H9 (cell line): ENCODE results near the gene DVL3. TPM values are rescaled to one million over a fixed set of nuclear protein-coding genes. Genes with fewer than 3 reads are reported as not detected.
"Not testable (repeated sequence)": the region's sequence is repeated elsewhere in the genome, so short reads cannot be mapped to it uniquely, and the experiment has no call there.

ENCODE experiments used
- DNase-seq: peaks from one replicate; pipeline ENCODE4 v3.0.0-alpha.2; 2017
- H2AFZ ChIP-seq: one replicate; pipeline ENCODE4 v1.6.1; 2013; ENCODE audit warnings: mild to moderate bottlenecking, low read length, control low read depth, moderate library complexity
- H2AK5ac ChIP-seq: 2 replicates; pipeline ENCODE4 v1.6.1; 2013; ENCODE audit warnings: low read length, control low read depth, mixed read lengths; ENCODE audit not compliant: insufficient read length
- H2BK120ac ChIP-seq: one replicate; pipeline ENCODE4 v1.6.1; 2013; ENCODE audit warnings: low read depth, mild to moderate bottlenecking, low read length, control low read depth, inconsistent platforms; ENCODE audit not compliant: poor library complexity, severe bottlenecking
- H2BK12ac ChIP-seq: 2 replicates; pipeline ENCODE4 v1.6.1; 2013; ENCODE audit warnings: low read length, control low read depth, mixed read lengths, low read depth; ENCODE audit not compliant: insufficient read length
- H2BK15ac ChIP-seq: 2 replicates; pipeline ENCODE4 v1.6.1; 2013; ENCODE audit warnings: low read depth, low read length, control low read depth
- H2BK20ac ChIP-seq: one replicate; pipeline ENCODE4 v1.6.1; 2013; ENCODE audit warnings: low read depth, mild to moderate bottlenecking, low read length, control low read depth, inconsistent platforms; ENCODE audit not compliant: poor library complexity, severe bottlenecking
- H2BK5ac ChIP-seq: 2 replicates; pipeline ENCODE4 v1.6.1; 2013; ENCODE audit warnings: low read length, control low read depth, mixed read lengths; ENCODE audit not compliant: insufficient read length
- H3K14ac ChIP-seq: 2 replicates; pipeline ENCODE4 v1.6.1; 2013; ENCODE audit warnings: low read length, control low read depth; ENCODE audit not compliant: insufficient read depth
- H3K18ac ChIP-seq: 2 replicates; pipeline ENCODE4 v1.6.1; 2013; ENCODE audit warnings: low read depth, mild to moderate bottlenecking, mixed read lengths, low read length, control low read depth; ENCODE audit not compliant: insufficient read length
- H3K23ac ChIP-seq: 2 replicates; pipeline ENCODE4 v1.6.1; 2013; ENCODE audit warnings: low read length, control low read depth, mixed read lengths, low read depth; ENCODE audit not compliant: insufficient read length
- H3K23me2 ChIP-seq: 2 replicates; pipeline ENCODE4 v1.6.1; 2013; ENCODE audit warnings: low read depth, mild to moderate bottlenecking, mixed read lengths, low read length, control low read depth; ENCODE audit not compliant: insufficient read length, poor library complexity, severe bottlenecking
- H3K27ac ChIP-seq: 2 replicates; pipeline ENCODE4 v1.5.1; 2013; ENCODE audit warnings: low read length, control low read depth, mixed read lengths, low read depth; ENCODE audit not compliant: insufficient read length
- H3K27me3 ChIP-seq: 2 replicates; pipeline ENCODE4 v1.6.1; 2013; ENCODE audit warnings: low read length, control low read depth, inconsistent platforms; ENCODE audit not compliant: insufficient read depth
- H3K4ac ChIP-seq: 2 replicates; pipeline ENCODE4 v1.6.1; 2013; ENCODE audit warnings: low read depth, mild to moderate bottlenecking, control low read depth, inconsistent platforms, low read length, moderate library complexity
- H3K4me1 ChIP-seq: 2 replicates; pipeline ENCODE4 v1.6.1; 2013; ENCODE audit warnings: low read length, control low read depth, inconsistent platforms; ENCODE audit not compliant: insufficient read depth
- H3K4me2 ChIP-seq: 2 replicates; pipeline ENCODE4 v1.6.1; 2013; ENCODE audit warnings: low read length, control low read depth, mixed read lengths; ENCODE audit not compliant: insufficient read length, insufficient read depth
- H3K56ac ChIP-seq: 2 replicates; pipeline ENCODE4 v1.6.1; 2013; ENCODE audit warnings: low read depth, mild to moderate bottlenecking, mixed read lengths, low read length, control low read depth; ENCODE audit not compliant: insufficient read length
- H3K79me1 ChIP-seq: 2 replicates; pipeline ENCODE4 v1.6.1; 2013; ENCODE audit warnings: low read depth, mild to moderate bottlenecking, moderate library complexity, low read length, control low read depth, inconsistent platforms; ENCODE audit not compliant: insufficient read depth, poor library complexity, severe bottlenecking
- H3K79me2 ChIP-seq: 2 replicates; pipeline ENCODE4 v1.6.1; 2013; ENCODE audit warnings: low read length, control low read depth, inconsistent platforms; ENCODE audit not compliant: insufficient read depth
- H3K9ac ChIP-seq: 2 replicates; pipeline ENCODE4 v1.6.1; 2013; ENCODE audit warnings: low read length, control low read depth, mixed read lengths; ENCODE audit not compliant: insufficient read length; ENCODE audit errors: extremely low read depth
- H3K9me3 ChIP-seq: one replicate; pipeline ENCODE4 v1.6.1; 2013; ENCODE audit warnings: low read depth, low read length, inconsistent platforms; ENCODE audit not compliant: control insufficient read depth
- H3T11ph ChIP-seq: one replicate; pipeline ENCODE4 v1.6.1; 2013; ENCODE audit warnings: mild to moderate bottlenecking, low read length, control low read depth, inconsistent platforms
- H4K20me1 ChIP-seq: one replicate; pipeline ENCODE4 v1.6.1; 2013; ENCODE audit not compliant: control insufficient read depth, insufficient read length, insufficient read depth
- H4K5ac ChIP-seq: 2 replicates; pipeline ENCODE4 v1.6.1; 2013; ENCODE audit warnings: low read depth, mild to moderate bottlenecking, mixed read lengths, low read length, control low read depth; ENCODE audit not compliant: insufficient read length
- H4K8ac ChIP-seq: replicated peaks from 2 replicates; pipeline ENCODE4 v1.6.1; 2013; ENCODE audit warnings: low read length, control low read depth, mixed read lengths, low read depth; ENCODE audit not compliant: insufficient read length
- H4K91ac ChIP-seq: 2 replicates; pipeline ENCODE4 v1.6.1; 2013; ENCODE audit warnings: low read depth, mild to moderate bottlenecking, moderate library complexity, mixed read lengths, low read length, control low read depth; ENCODE audit not compliant: insufficient read length
- H3K27ac Mint-ChIP-seq, 3 experiments: 2 replicates in 2 of 3; 3 replicates in 1 of 3; pipeline ENCODE4 v1.8.0; 2020 to 2021; ENCODE audit warnings: mixed read lengths in 3 of 3, mild to moderate bottlenecking in 1 of 3, moderate library complexity in 1 of 3
- H3K27me3 Mint-ChIP-seq: 2 replicates; pipeline ENCODE4 v1.8.0; 2021; ENCODE audit warnings: low read depth, mild to moderate bottlenecking, moderate library complexity, mixed read lengths
- H3K36me3 Mint-ChIP-seq, 3 experiments: 2 replicates in 2 of 3; 3 replicates in 1 of 3; pipeline ENCODE4 v1.8.0; 2020 to 2021; ENCODE audit warnings: low read depth in 3 of 3, mixed read lengths in 3 of 3; ENCODE audit not compliant: insufficient read depth in 1 of 3
- H3K4me1 Mint-ChIP-seq, 2 experiments: 2 replicates each; pipeline ENCODE4 v1.8.0; 2020; ENCODE audit warnings: mixed read lengths in 2 of 2
- H3K4me3 Mint-ChIP-seq, 2 experiments: 2 replicates in 1 of 2; 3 replicates in 1 of 2; pipeline ENCODE4 v1.8.0; 2020 to 2021; ENCODE audit warnings: mild to moderate bottlenecking in 2 of 2, mixed read lengths in 2 of 2, moderate library complexity in 1 of 2
- H3K9me3 Mint-ChIP-seq, 2 experiments: 2 replicates in 1 of 2; 3 replicates in 1 of 2; pipeline ENCODE4 v1.8.0; 2020; ENCODE audit warnings: mild to moderate bottlenecking in 2 of 2, mixed read lengths in 2 of 2, moderate library complexity in 1 of 2
- CTCF ChIP-seq: fragments of 200-600 bp; sonication (generic); conservative IDR thresholded peaks from 3 replicates; pipeline ENCODE4 v1.8.0; 2021; ENCODE audit warnings: antibody characterized with exemption, mild to moderate bottlenecking
- WGBS: extraction: QIAGEN DNeasy Blood & Tissue Kit; methylation state at CpG from one replicate; pipeline ENCODE4 v1.1.7; 2013; ENCODE audit warnings: missing lambda C conversion rate, low lambda C conversion rate, mixed read lengths; ENCODE audit not compliant: insufficient read length; ENCODE audit errors: extremely low coverage; 5-methylcytosine and 5-hydroxymethylcytosine counted together
- total RNA-seq: library from RNA; stranded (reverse); gene quantifications from 2 replicates; pipeline ENCODE4 v1.2.1, GENCODE V29; 2021

DVL3 gene
- total RNA-seq, 1 experiment from 2014 or later = 64.7 TPM

DNA sequence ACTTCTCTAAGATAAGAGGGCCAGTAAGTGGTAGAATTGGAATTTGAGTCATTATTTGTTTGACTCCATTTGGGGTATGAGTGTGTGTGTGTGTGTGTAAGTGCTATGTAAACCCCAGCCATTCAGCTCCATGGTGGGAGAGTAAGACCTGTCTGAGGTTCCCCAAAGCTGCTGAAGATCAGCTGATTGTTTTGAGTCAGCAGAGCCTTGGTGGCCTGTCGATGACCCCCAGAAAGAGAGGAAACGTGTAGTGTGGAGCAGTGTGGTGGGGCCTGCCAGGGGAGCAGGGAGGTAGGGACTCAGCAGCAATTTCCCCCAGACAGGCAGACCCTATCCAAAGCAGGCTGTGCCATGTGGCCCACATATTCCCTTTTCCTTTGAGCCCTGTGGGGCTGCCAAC, 5.3 kb downstream of the DVL3 start:
- Histone ChIP-seq H3T11ph (no peak overlapping the region), H4K5ac (no peak overlapping the region), H4K8ac (no peak overlapping the region), H3K18ac (no peak overlapping the region), H2AFZ (no peak overlapping the region), H3K27ac (no peak overlapping the region), H3K23me2 (peaks cover 6% of the 10 kb centered on the region), H2BK12ac (no peak overlapping the region), H4K20me1 (no peaks in the 10 kb centered on the region), H3K56ac (no peak overlapping the region), H4K91ac (no peak overlapping the region), H3K79me1 (peaks cover 3% of the 10 kb centered on the region), H3K79me2 (peaks cover 23% of the 10 kb centered on the region; the same call in 1 of the 2 replicates), H2AK5ac (no peak overlapping the region), H3K9me3 (no peaks in the 10 kb centered on the region), H3K4me2 (no peak overlapping the region), H3K9ac (no peak overlapping the region), H3K4me1 (no peaks in the 10 kb centered on the region; the same call in 1 of the 2 replicates), H2BK120ac (no peak overlapping the region), H2BK15ac (no peak overlapping the region), H3K14ac (no peak overlapping the region), H2BK5ac (no peak overlapping the region), H3K27me3 (no peaks in the 10 kb centered on the region), H3K4ac (no peak overlapping the region), H2BK20ac (no peak overlapping the region), H3K23ac (no peak overlapping the region)
- no CpG with 5 or more reads among the region's 2 CpGs for WGBS
- H3K27me3 Mint-ChIP-seq = no peaks in the 10 kb centered on the region
- no peaks in the 10 kb centered on the region for H3K9me3 Mint-ChIP-seq
- H3K27ac Mint-ChIP-seq = no peak overlapping the region; a peak in 1 of 7 replicates
- peaks cover 19 to 40% (median 33%) of the 10 kb centered on the region in 3 experiments; a peak in 6 of 7 replicates for H3K36me3 Mint-ChIP-seq
- TF ChIP-seq CTCF = no peak
- H3K4me3 Mint-ChIP-seq = no peak overlapping the region
- no peak for DNase-seq
- H3K4me1 Mint-ChIP-seq = peaks cover 9 to 14% of the 10 kb centered on the region in 2 experiments

GRCh38 chr3:184162571-184163070, 7.4 kb downstream of the DVL3 start:
- not testable (repeated sequence) for H3K56ac ChIP-seq, H3K27ac ChIP-seq, H3K4me1 ChIP-seq, H2BK15ac ChIP-seq, H3T11ph ChIP-seq, H2BK5ac ChIP-seq, H2AK5ac ChIP-seq, H4K8ac ChIP-seq, H2BK120ac ChIP-seq, H2BK20ac ChIP-seq, H3K27me3 ChIP-seq, H2BK12ac ChIP-seq, DNase-seq, H3K4ac ChIP-seq, H3K18ac ChIP-seq, H3K4me3 Mint-ChIP-seq, H4K5ac ChIP-seq, H3K9ac ChIP-seq, H3K4me2 ChIP-seq, H4K91ac ChIP-seq, H3K9me3 ChIP-seq, H3K23me2 ChIP-seq, H3K9me3 Mint-ChIP-seq, H3K27ac Mint-ChIP-seq, H3K14ac ChIP-seq, H3K23ac ChIP-seq, H3K27me3 Mint-ChIP-seq, H3K4me1 Mint-ChIP-seq, H2AFZ ChIP-seq, H3K79me1 ChIP-seq, H4K20me1 ChIP-seq
- no CpG with 5 or more reads among the region's 8 CpGs for WGBS
- peaks cover 28 to 61% (median 55%) of the 10 kb centered on the region in 3 experiments; a peak in 6 of 7 replicates for H3K36me3 Mint-ChIP-seq
- H3K79me2 ChIP-seq = peaks cover 15% of the 10 kb centered on the region; the same call in 1 of the 2 replicates
